HL-60 (cell line): Measurements from ENCODE around the gene TBCC.

Experiments
- DNase-seq, 2 experiments: peaks; one replicate each; pipeline ENCODE4 v3.0.0-alpha.2; 2010 to 2020; ENCODE audit warnings: low read depth in 1 of 2, low spot score in 1 of 2
- H3K27ac ChIP-seq: fragments of 250-450 bp; sonication (Bioruptor Pico); replicated peaks from 2 replicates; pipeline ENCODE4 v1.5.1; 2020; ENCODE audit warnings: mild to moderate bottlenecking, moderate library complexity
- H3K27me3 ChIP-seq: fragments of 250-450 bp; sonication (Bioruptor Pico); 2 replicates; pipeline ENCODE4 v1.5.1; 2021; ENCODE audit warnings: mild to moderate bottlenecking, moderate library complexity; ENCODE audit not compliant: insufficient read depth, poor library complexity, severe bottlenecking
- H3K4me3 ChIP-seq: replicated peaks from 2 replicates; pipeline ENCODE4 v1.5.1; 2011; ENCODE audit warnings: mild to moderate bottlenecking, control low read depth, low read length; ENCODE audit not compliant: insufficient read depth
- CTCF ChIP-seq: IDR thresholded peaks from one replicate; pipeline ENCODE4 v1.5.1; 2011; ENCODE audit warnings: low read length, control low read depth, inconsistent platforms; ENCODE audit not compliant: insufficient read depth
- GABPA ChIP-seq: IDR thresholded peaks from 2 replicates; pipeline ENCODE4 v1.6.1; 2012; ENCODE audit warnings: low read depth
- POLR2AphosphoS5 ChIP-seq: IDR thresholded peaks from 2 replicates; pipeline ENCODE4 v1.6.1; 2012; ENCODE audit warnings: low read depth
- REST ChIP-seq: IDR thresholded peaks from 2 replicates; pipeline ENCODE4 v1.6.1; 2012; ENCODE audit warnings: low read depth; ENCODE audit not compliant: insufficient replicate concordance
- SPI1 ChIP-seq: IDR thresholded peaks from 2 replicates; pipeline ENCODE4 v1.6.1; 2012; ENCODE audit warnings: low read depth, mild to moderate bottlenecking, borderline replicate concordance

TBCC gene

GRCh38 chr6:42783177-42783875 is 37.4 kb upstream of the TBCC start:
- Histone ChIP-seq H3K27ac (peak overlapping the region; percentile 99), H3K27me3 (no peaks in the 10 kb centered on the region), H3K4me3 (peak overlapping the region; percentile 50)
- DNase-seq = peak; percentile 52 to 58
- TF ChIP-seq POLR2AphosphoS5 = peak; percentile 75; the same call in 1 of the 2 replicates
- TF ChIP-seq GABPA = no peak

GRCh38 chr6:42782689-42783176 is 36.8 kb upstream of the TBCC start:
- Histone ChIP-seq H3K27me3 (no peaks in the 10 kb centered on the region), H3K4me3 (peak overlapping the region; percentile 50), H3K27ac (peak overlapping the region; percentile 99)
- DNase-seq = peak; percentile 75 to 80
- peak; percentile 11 for TF ChIP-seq REST
- no peak for TF ChIP-seq CTCF
- no peak for TF ChIP-seq GABPA
- peak; percentile 80 for TF ChIP-seq POLR2AphosphoS5
- peak; percentile 34; the same call in 1 of the 2 replicates for TF ChIP-seq SPI1

- TF ChIP-seq REST = no peak
- TF ChIP-seq POLR2AphosphoS5 = no peak
- TF ChIP-seq GABPA = no peak
- TF ChIP-seq SPI1 = no peak
- no peak for TF ChIP-seq CTCF
- peak; percentile 44 to 49 for DNase-seq
- H3K27ac ChIP-seq = peak within 1 kb of the TSS; percentile 99
These were observed 36.1 kb upstream of the TBCC start, which contains the start of gene BICRAL for GRCh38 chr6:42781796-42782688. TSS of gene BICRAL (plus strand) at chr6:42782052. CDS start at chr6:42822023, 39,971 bp downstream.

GRCh38 chr6:42781546-42781795 is 35.6 kb upstream of the TBCC start:
- Histone ChIP-seq H3K4me3 (peak overlapping the region; percentile 25), H3K27me3 (no peaks in the 10 kb centered on the region), H3K27ac (peak overlapping the region; percentile 99)
- DNase-seq = no peak
- TF ChIP-seq CTCF (no peak), POLR2AphosphoS5 (no peak), SPI1 (no peak), GABPA (no peak), REST (no peak)

More at GRCh38 chr6:42781796-42782688, 36.1 kb upstream of the TBCC start, which contains the start of gene BICRAL:
- Histone ChIP-seq H3K27me3 (no peaks in the 10 kb centered on the region), H3K4me3 (peak within 1 kb of the TSS; percentile 50)
